OCI-LY1 (cell line): ENCODE results near the gene ATG7.

Experiments used
- CTCF ChIP-seq: fragments of 200-600 bp; sonication (generic), shearing (Covaris generic); IDR thresholded peaks from 2 replicates; pipeline ENCODE4 v1.5.1; 2017; ENCODE audit warnings: mild to moderate bottlenecking, antibody characterized with exemption, low read length, moderate library complexity, mixed read lengths
- EZH2 ChIP-seq: fragments of 200-600 bp; sonication (generic), shearing (Covaris generic); IDR thresholded peaks from 2 replicates; pipeline ENCODE4 v1.8.0; 2017; ENCODE audit warnings: borderline replicate concordance, mixed run types, mild to moderate bottlenecking, antibody characterized with exemption, low read length, moderate library complexity, mixed read lengths

DNA sequence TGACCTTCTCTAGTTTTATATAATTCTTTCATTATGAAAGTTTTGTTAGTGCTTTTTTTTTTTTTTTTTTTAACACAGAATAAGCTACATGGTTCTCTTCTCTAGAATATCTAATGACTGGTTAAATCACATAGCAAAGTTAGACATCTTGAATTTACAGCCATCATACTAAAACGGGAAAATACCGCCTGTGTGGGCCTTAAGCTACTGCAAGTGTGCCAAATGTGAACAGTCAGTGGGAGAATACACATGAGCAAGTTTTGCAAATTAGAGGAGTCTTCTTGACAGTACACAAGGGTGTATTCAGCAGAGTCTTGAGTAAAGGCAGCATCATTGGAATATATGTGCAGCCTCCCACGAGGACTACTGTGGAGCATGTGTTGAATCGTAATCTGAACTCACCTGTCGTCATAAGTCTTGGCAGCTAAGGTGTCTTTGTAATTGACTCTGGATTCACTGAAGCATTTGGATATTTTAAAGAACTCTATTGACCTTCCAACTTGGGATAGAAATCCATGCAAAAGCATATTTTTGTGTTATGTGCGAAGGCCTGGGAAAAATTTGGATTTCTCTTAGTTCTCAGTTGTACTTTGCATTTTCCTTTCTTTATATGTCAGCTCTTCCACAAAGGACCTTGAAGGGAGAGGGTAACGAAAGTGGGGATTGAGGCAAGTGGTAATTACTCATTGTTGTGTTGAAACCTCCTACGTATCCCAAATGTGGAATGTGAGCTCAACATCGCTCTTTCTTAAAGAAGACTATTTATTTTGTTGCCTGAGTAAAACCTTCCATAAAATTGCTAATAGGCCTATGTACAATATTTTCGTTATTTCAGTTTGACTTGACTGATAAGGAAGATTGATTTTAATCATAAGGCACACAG, 117.4 kb downstream of the ATG7 start:
- TF ChIP-seq CTCF (no peak), EZH2 (no peak)
